Stimulated activated naive CD8-positive, alpha-beta T cell treated with anti-CD3 and anti-CD28 coated beads, Interleukin-15, amount 100 ng/mL, for 72 hours (primary cell): ENCODE measurements around the gene IFRD1.
"Not testable (repeated sequence)": the region's sequence is repeated elsewhere in the genome, so short reads cannot be mapped to it uniquely, and the experiment has no call there.

Experiments
- ATAC-seq: fragments of 150-1000 bp; cut with Tn5 transposase; 2 replicates; pipeline ENCODE4 v1.10.0; 2021; ENCODE audit warnings: mild to moderate bottlenecking, moderate library complexity
- DNase-seq, 2 donors: peaks; one replicate each; pipeline ENCODE4 v3.0.0; 2021 to 2022
- H3K27ac Mint-ChIP-seq, 2 donors: one replicate each; pipeline ENCODE4 v1.8.0; 2022; ENCODE audit warnings: mild to moderate bottlenecking in 2 of 2, mixed read lengths in 2 of 2, moderate library complexity in 2 of 2
- H3K27me3 Mint-ChIP-seq: one replicate; pipeline ENCODE4 v1.8.0; 2022; ENCODE audit warnings: mixed read lengths
- H3K4me1 Mint-ChIP-seq: one replicate; pipeline ENCODE4 v1.8.0; 2022; ENCODE audit warnings: mild to moderate bottlenecking, mixed read lengths
- H3K4me3 Mint-ChIP-seq, 2 donors: one replicate each; pipeline ENCODE4 v1.8.0; 2022; ENCODE audit warnings: mild to moderate bottlenecking in 2 of 2, mixed read lengths in 2 of 2, moderate library complexity in 1 of 2
- H3K9me3 Mint-ChIP-seq, 2 donors: one replicate each; pipeline ENCODE4 v1.8.0; 2022; ENCODE audit warnings: mixed read lengths in 2 of 2

Gene IFRD1

GRCh38 chr7:112453505-112454171, 3.4 kb downstream of the IFRD1 start:
- Mint-ChIP-seq H3K4me3 (peak overlapping the region in 1 of 2 donors; percentile 29), H3K27ac (no peak overlapping the region), H3K27me3 (no peaks in the 10 kb centered on the region), H3K4me1 (peaks cover 34% of the 10 kb centered on the region), H3K9me3 (no peaks in the 10 kb centered on the region)
- no peak for DNase-seq
- no peak for ATAC-seq

- peaks cover 29% of the 10 kb centered on the region for H3K4me1 Mint-ChIP-seq
- H3K9me3 Mint-ChIP-seq, ATAC-seq, DNase-seq, H3K27me3 Mint-ChIP-seq, H3K4me3 Mint-ChIP-seq, H3K27ac Mint-ChIP-seq: not testable (repeated sequence)
These were observed 3.9 kb downstream of the IFRD1 start for GRCh38 chr7:112454191-112454590.

DNA sequence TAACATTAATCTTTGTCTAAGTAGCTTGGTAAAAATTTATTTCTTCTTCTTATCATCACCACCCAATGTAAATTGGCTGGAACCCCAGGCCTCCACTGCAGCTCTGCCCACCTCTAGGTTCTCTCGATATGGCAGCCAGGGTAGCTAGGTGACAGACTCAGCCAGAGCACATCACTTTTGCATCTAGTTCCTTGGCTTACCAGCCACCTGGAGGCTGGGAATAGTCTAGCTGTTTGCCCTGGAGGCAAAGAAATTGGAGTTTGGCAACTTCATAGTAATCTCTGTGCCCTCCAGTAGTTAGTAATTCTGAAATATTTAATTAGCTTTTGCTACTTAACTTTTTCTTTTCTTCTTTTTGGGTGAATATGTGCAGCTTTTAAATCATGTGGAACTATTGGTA, 9.4 kb downstream of the IFRD1 start:
- H3K27me3 Mint-ChIP-seq = no peaks in the 10 kb centered on the region
- ATAC-seq (no peak), DNase-seq (no peak)
- no peaks in the 10 kb centered on the region for H3K9me3 Mint-ChIP-seq
- no peak overlapping the region for H3K27ac Mint-ChIP-seq
- peaks cover 4% of the 10 kb centered on the region for H3K4me1 Mint-ChIP-seq
- no peak overlapping the region for H3K4me3 Mint-ChIP-seq

GRCh38 chr7:112462236-112462635, 12.0 kb downstream of the IFRD1 start:
- peaks cover 4% of the 10 kb centered on the region for H3K4me1 Mint-ChIP-seq
- H3K4me3 Mint-ChIP-seq = no peak overlapping the region
- ATAC-seq (no peak), DNase-seq (no peak)
- H3K27me3 Mint-ChIP-seq = no peaks in the 10 kb centered on the region
- H3K27ac Mint-ChIP-seq = peak overlapping the region; percentile 75 to 77
- no peaks in the 10 kb centered on the region for H3K9me3 Mint-ChIP-seq

GRCh38 chr7:112467867-112468266, 17.6 kb downstream of the IFRD1 start:
- no peak overlapping the region for H3K4me3 Mint-ChIP-seq
- no peaks in the 10 kb centered on the region for H3K9me3 Mint-ChIP-seq
- H3K27ac Mint-ChIP-seq = no peak overlapping the region
- ATAC-seq (no peak), DNase-seq (no peak)
- no peaks in the 10 kb centered on the region for H3K27me3 Mint-ChIP-seq
- no peaks in the 10 kb centered on the region for H3K4me1 Mint-ChIP-seq

DNA sequence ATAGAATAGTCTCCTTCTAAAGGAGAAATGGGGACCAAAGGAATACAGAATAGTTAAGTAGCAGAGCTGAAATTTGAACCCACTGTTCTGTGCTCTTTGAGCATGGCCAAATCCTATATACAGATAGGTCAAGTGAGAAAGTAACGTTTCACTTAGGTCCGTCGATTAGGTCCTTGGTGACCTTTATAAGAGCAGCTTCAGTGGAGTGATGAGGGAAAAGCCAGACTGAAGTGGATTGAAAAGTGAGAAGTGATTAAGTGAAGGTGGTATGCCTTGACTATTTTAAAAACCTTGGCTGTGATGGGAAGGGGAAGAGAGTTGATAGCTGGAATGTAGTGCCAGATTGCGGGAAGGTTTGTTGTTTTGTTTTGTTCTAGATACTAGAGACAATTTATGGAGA, 19.9 kb downstream of the IFRD1 start:
- no peak for ATAC-seq
- Mint-ChIP-seq H3K4me1 (no peaks in the 10 kb centered on the region), H3K4me3 (no peak overlapping the region), H3K9me3 (no peaks in the 10 kb centered on the region), H3K27me3 (no peaks in the 10 kb centered on the region), H3K27ac (no peak overlapping the region)
- DNase-seq = no peak

DNA sequence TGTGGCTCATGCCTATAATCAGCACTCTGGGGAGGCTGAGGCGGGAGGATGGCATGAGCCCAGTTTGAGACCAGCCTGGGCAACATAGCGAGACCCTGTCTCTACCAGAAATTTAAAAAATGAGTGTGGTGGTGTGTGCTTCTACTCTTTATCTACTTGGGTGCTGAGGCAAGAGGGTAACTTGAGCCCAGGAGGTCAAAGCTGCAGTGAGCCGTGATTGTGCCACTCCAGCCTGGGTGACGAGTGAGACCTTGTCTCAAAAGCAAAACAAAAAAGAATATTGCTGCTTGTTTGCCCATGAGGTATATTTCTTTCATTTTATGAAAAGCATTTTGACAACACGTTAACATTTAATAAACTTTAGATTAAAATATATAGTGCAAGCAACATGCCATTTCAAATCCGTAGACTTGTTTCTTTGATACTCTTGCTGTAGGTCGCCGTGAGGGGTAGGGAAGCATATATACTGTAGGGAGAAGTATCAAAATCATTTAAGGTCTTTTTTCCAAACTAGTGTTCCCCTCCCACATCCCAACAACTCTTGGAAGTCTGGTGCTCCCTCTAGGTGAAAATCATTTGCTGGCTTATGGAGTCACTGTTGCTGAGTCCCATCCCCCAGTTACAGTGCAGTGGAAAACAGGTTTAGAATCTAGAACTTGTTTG, 26.3 kb downstream of the IFRD1 start:
- Mint-ChIP-seq H3K9me3 (no peaks in the 10 kb centered on the region), H3K27me3 (no peaks in the 10 kb centered on the region), H3K4me3 (no peak overlapping the region), H3K27ac (no peak overlapping the region), H3K4me1 (no peaks in the 10 kb centered on the region)
- no peak for DNase-seq
- no peak for ATAC-seq

DNA sequence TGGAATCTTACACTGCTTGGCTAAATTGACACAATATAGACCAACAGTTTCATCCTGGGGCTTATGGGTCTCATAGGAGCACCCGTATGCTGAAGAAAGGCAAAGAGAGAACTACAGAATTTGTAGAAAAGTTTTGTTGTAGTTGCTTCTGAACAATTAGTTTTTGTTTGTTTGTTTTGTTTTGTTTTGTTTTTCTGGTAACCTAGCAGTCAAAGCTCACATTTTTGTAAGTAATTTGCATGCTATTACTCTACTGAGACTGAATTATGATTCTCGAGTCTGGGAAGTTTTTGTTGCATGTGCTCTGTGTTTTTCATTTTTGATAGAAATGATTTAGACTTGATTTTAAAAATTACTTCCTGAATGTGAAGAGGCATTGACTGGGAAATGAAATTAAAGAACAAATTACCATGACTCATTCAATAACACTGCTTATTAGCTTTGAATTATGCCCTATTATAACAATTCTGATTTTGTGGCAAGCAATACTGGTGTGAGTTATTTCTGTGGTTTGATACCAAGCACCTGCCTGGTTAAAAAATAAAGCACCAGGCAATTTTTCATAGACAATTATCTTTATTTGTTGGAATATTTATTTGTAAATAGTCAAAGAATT, 31.0 kb downstream of the IFRD1 start:
- DNase-seq (no peak), ATAC-seq (no peak)
- no peak overlapping the region for H3K4me3 Mint-ChIP-seq
- no peaks in the 10 kb centered on the region for H3K9me3 Mint-ChIP-seq
- H3K4me1 Mint-ChIP-seq = peaks cover 7% of the 10 kb centered on the region
- H3K27ac Mint-ChIP-seq = no peak overlapping the region
- H3K27me3 Mint-ChIP-seq = no peaks in the 10 kb centered on the region

GRCh38 chr7:112481833-112482670, 31.8 kb downstream of the IFRD1 start:
- no peak overlapping the region for H3K27ac Mint-ChIP-seq
- no peaks in the 10 kb centered on the region for H3K9me3 Mint-ChIP-seq
- no peaks in the 10 kb centered on the region for H3K27me3 Mint-ChIP-seq
- ATAC-seq (no peak), DNase-seq (no peak)
- no peak overlapping the region for H3K4me3 Mint-ChIP-seq
- H3K4me1 Mint-ChIP-seq = peaks cover 7% of the 10 kb centered on the region

- no peaks in the 10 kb centered on the region for H3K27me3 Mint-ChIP-seq
- H3K4me3 Mint-ChIP-seq = no peak overlapping the region
- H3K27ac Mint-ChIP-seq = no peak overlapping the region
- no peak for DNase-seq
- no peak for ATAC-seq
- peaks cover 7% of the 10 kb centered on the region for H3K4me1 Mint-ChIP-seq
- no peaks in the 10 kb centered on the region for H3K9me3 Mint-ChIP-seq
These were observed 34.5 kb downstream of the IFRD1 start for GRCh38 chr7:112484671-112485167.

GRCh38 chr7:112485766-112486165, 35.5 kb downstream of the IFRD1 start:
- no peak for ATAC-seq
- H3K27me3 Mint-ChIP-seq = no peaks in the 10 kb centered on the region
- no peak overlapping the region for H3K27ac Mint-ChIP-seq
- H3K4me3 Mint-ChIP-seq = no peak overlapping the region
- H3K9me3 Mint-ChIP-seq = no peaks in the 10 kb centered on the region
- H3K4me1 Mint-ChIP-seq = peaks cover 7% of the 10 kb centered on the region
- no peak for DNase-seq

GRCh38 chr7:112487457-112488263, 37.4 kb downstream of the IFRD1 start:
- H3K4me3 Mint-ChIP-seq = no peak overlapping the region
- H3K4me1 Mint-ChIP-seq = peaks cover 7% of the 10 kb centered on the region
- DNase-seq = no peak
- no peaks in the 10 kb centered on the region for H3K9me3 Mint-ChIP-seq
- ATAC-seq = no peak
- H3K27ac Mint-ChIP-seq = no peak overlapping the region
- H3K27me3 Mint-ChIP-seq = no peaks in the 10 kb centered on the region

DNA sequence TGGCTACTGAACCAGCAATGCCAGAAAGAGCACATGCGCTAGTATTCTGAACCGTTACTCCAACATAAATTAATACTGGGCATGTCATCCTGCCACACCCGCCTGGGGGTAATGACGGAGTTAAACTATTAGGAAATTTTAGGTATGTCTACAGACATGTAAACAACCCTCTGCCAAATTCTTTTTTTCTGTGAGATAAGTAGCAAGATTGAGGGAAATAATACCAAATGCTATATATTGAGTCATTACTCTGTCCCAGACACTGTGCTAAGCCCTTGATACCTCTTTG, 37.9 kb downstream of the IFRD1 start:
- DNase-seq = no peak
- H3K9me3 Mint-ChIP-seq = no peaks in the 10 kb centered on the region
- H3K4me3 Mint-ChIP-seq = no peak overlapping the region
- H3K27ac Mint-ChIP-seq = no peak overlapping the region
- H3K27me3 Mint-ChIP-seq = no peaks in the 10 kb centered on the region
- H3K4me1 Mint-ChIP-seq = peaks cover 7% of the 10 kb centered on the region
- no peak for ATAC-seq

DNA sequence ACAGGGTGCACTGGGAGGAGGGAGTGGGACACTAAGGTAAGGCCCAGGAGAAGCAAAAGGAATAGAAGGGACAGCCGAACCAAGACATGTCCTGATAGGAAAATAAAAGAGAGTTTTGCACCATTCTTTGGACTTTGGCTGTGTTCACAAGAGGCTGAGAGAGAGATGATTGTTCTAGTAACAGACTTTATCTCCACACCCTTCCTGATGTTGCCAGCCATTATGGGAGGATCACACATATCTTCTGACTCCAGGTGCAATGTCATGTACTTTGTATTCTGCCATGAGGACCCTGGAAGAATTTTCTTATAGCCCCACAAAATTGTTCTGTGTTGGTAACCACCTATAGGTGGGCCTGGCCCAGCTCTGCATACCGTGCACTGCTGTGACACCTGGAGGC, 41.9 kb downstream of the IFRD1 start:
- ATAC-seq (no peak), DNase-seq (no peak)
- peaks cover 10% of the 10 kb centered on the region for H3K27me3 Mint-ChIP-seq
- no peak overlapping the region for H3K4me3 Mint-ChIP-seq
- no peaks in the 10 kb centered on the region for H3K4me1 Mint-ChIP-seq
- no peaks in the 10 kb centered on the region for H3K9me3 Mint-ChIP-seq
- no peak overlapping the region for H3K27ac Mint-ChIP-seq

- no peak overlapping the region for H3K4me3 Mint-ChIP-seq
- no peaks in the 10 kb centered on the region for H3K4me1 Mint-ChIP-seq
- ATAC-seq = no peak
- DNase-seq = no peak
- H3K9me3 Mint-ChIP-seq = no peaks in the 10 kb centered on the region
- H3K27me3 Mint-ChIP-seq = peaks cover 21% of the 10 kb centered on the region
- H3K27ac Mint-ChIP-seq = no peak overlapping the region
These were observed 44.4 kb downstream of the IFRD1 start for GRCh38 chr7:112494656-112495055.
